Mucosa of descending colon (tissue), 3 donors: Measurements from ENCODE around the gene ACVR1B. TPM values are rescaled to one million over a fixed set of nuclear protein-coding genes. Genes with fewer than 3 reads are reported as not detected.
A peak's percentile ranks its signal among the peaks of the same experiment; 100 is the strongest.

Experiments
- ATAC-seq: fragments of 200-7000 bp; cut with Tn5 transposase; one replicate; pipeline ENCODE4 v1.9.1; 2020; ENCODE audit warnings: mild to moderate bottlenecking, moderate library complexity
- DNase-seq, 3 donors: peaks; one replicate each; pipeline ENCODE4 v3.0.0-alpha.2; 2020
- H3K36me3 ChIP-seq: fragments of 200-600 bp; one replicate; pipeline ENCODE4 v1.8.0; 2021; ENCODE audit warnings: low read depth, mild to moderate bottlenecking
- H3K4me1 ChIP-seq: fragments of 200-600 bp; one replicate; pipeline ENCODE4 v1.8.0; 2021; ENCODE audit warnings: low read depth, mild to moderate bottlenecking
- H3K4me3 ChIP-seq: fragments of 200-600 bp; one replicate; pipeline ENCODE4 v1.8.0; 2021; ENCODE audit warnings: mild to moderate bottlenecking
- H3K9me3 ChIP-seq: fragments of 200-600 bp; one replicate; pipeline ENCODE4 v1.8.0; 2021; ENCODE audit warnings: mild to moderate bottlenecking
- CTCF ChIP-seq: fragments of 200-600 bp; IDR thresholded peaks from one replicate; pipeline ENCODE4 v1.8.0; 2022; ENCODE audit warnings: antibody characterized with exemption, mild to moderate bottlenecking
- intact Hi-C, 2 donors: fragments of 100-400 bp; cut with DNase I in 1 of 2; cut with micrococcal nuclease in 1 of 2; formaldehyde crosslinking; loops; one replicate each; pipeline versions ENCODE4 v1.11.0 to v1.11.1; 2022; cut with DNase I, micrococcal nuclease
- total RNA-seq, 3 donors: library from RNA; stranded (reverse); fragmentation: NEBNext Ultra II Directional in 2 of 3; extraction: Animal tissue kit (Norgen Biotek cat#: 25700) in 2 of 3; gene quantifications; one replicate each; pipeline versions ENCODE4 v1.2.1 to v1.2.4, GENCODE V29; 2021 to 2023
- donor health status: DM: no; HTN: no; CAD: no; lungs with moderate emphysema.
- donor health status: DM: no; HTN: no; CAD: no.
- donor health status: DM: no; HTN: yes; CAD: no.

The ACVR1B gene
- total RNA-seq, 3 donors from 2014 or later: 42.4 to 95.7 (median 77.3) TPM

DNA sequence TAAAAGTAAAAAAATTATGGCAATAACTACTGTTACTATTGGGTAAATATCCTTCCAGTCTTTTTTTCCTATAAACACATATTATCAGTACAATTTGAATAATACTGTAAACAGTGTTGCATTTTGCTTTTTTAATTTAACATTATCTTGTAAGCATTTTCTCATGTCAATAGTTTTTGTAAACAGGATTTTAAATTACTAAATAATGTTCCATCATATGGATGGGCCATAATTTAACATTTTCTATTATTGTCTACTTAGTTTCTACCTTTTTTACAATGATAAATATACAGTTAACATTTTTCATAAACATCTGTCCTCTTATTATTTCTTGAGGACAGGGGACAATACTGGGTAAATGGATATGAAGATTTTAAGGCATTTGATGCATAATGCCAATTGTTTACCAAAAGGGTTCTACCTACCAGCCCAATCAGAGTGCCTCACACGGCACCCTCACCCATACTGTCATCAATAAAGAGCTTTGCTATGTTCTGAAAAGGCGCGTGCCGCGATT is 759 bp upstream of the ACVR1B start:
- ATAC-seq: no peak
- DNase-seq: no peak
- no peaks in the 10 kb centered on the region for H3K36me3 ChIP-seq
- H3K4me3 ChIP-seq: no peak overlapping the region
- TF ChIP-seq CTCF: no peak
- intact Hi-C loops: no loop called here
- H3K4me1 ChIP-seq: peaks cover 18% of the 10 kb centered on the region
- H3K9me3 ChIP-seq: no peaks in the 10 kb centered on the region

GRCh38 chr12:51951843-51952722 is 584 bp downstream of the ACVR1B start:
- ATAC-seq: peak; percentile 3
- no peak for TF ChIP-seq CTCF
- H3K9me3 ChIP-seq: no peaks in the 10 kb centered on the region
- peak overlapping the region; percentile 96 for H3K4me3 ChIP-seq
- intact Hi-C loops: no loop called here
- no peaks in the 10 kb centered on the region for H3K36me3 ChIP-seq
- DNase-seq: peak; percentile 43 to 69 (median 69)
- H3K4me1 ChIP-seq: peaks cover 31% of the 10 kb centered on the region

DNA sequence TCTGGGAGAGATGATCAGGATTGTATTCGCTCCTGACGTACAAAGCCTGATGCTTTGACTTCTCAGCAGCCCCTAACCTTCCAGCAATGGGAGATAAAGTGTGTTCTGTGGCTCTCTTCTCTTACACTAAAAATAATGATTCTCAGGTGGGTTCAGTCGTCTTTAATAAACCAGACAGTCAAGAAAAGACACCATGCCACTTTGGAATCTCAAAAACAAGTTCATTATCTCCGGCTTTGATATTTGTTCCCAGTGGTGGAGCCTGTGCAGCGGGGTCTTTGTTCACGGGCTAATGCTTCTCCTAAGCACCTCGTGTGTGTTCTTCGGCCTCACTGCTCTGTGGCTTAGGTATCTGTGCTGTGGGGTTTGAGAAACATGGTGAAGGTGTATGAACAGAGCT is 1.6 kb downstream of the ACVR1B start:
- Histone ChIP-seq H3K36me3 (no peaks in the 10 kb centered on the region), H3K9me3 (no peaks in the 10 kb centered on the region), H3K4me1 (peaks cover 37% of the 10 kb centered on the region), H3K4me3 (no peak overlapping the region)
- peak in 1 of 3 donors; percentile 37 for DNase-seq
- no peak for TF ChIP-seq CTCF
- intact Hi-C loops: no loop called here
- no peak for ATAC-seq

GRCh38 chr12:51953864-51954263 is 2.4 kb downstream of the ACVR1B start:
- no peaks in the 10 kb centered on the region for H3K36me3 ChIP-seq
- H3K4me1 ChIP-seq: peaks cover 37% of the 10 kb centered on the region
- no peaks in the 10 kb centered on the region for H3K9me3 ChIP-seq
- H3K4me3 ChIP-seq: no peak overlapping the region
- DNase-seq (no peak), ATAC-seq (no peak)
- intact Hi-C loops: no loop called here
- no peak for TF ChIP-seq CTCF

DNA sequence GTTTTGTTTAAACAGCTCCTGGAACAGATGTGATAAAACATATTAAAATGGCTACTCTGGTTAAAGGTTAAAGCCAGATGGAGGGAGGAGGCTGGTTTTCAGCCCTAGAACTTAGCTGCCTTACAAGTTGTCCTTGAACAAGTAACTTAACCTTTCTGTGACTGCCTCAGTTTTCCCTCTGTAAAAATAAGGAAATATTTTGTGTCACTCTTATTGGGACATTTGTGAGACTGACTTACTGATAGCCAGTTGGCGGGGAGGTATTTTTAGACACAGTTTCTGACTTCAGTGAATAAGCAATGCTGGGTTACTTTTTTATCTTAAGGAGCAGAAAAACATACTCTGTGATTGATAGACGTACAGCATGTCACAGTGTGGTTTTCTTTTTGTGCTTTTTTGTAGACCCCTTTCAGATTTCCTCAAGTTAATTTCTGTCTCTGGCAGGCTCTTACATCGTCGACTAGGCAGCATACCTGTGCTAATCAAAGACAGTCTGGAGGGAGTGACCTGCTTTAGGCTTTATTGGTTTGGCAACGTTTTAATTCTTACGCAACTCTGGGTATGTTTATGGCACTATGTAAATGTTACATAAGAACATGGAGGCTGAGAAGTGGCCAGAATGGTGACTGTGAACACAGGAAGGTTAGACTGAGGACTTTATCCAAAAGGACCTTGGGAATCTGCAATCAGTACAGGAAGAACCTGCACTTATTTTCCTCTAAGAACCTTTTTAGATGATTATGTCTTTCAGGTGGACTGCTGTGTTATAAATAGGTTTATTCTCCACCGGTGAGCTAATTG is 3.3 kb downstream of the ACVR1B start:
- TF ChIP-seq CTCF: no peak
- no peaks in the 10 kb centered on the region for H3K36me3 ChIP-seq
- DNase-seq (peak in 1 of 3 donors; percentile 76), ATAC-seq (peak; percentile 72)
- H3K9me3 ChIP-seq: no peaks in the 10 kb centered on the region
- peaks cover 45% of the 10 kb centered on the region for H3K4me1 ChIP-seq
- intact Hi-C loops: no loop called here
- H3K4me3 ChIP-seq: no peak overlapping the region
